Activated naive CD4-positive, alpha-beta T cell treated with anti-CD3 and anti-CD28 coated beads for 36 hours (primary cell): ENCODE measurements around the gene TPD52L1. TPM values are rescaled to one million over a fixed set of nuclear protein-coding genes. Genes with fewer than 3 reads are reported as not detected.

Experiments
- CTCF ChIA-PET: fragments of 350-600 bp; sonication (Branson Sonifier 250); formaldehyde crosslinking; loops from one replicate; lab custom pipeline; 2021; ENCODE audit warnings: antibody characterized with exemption; lab: Charles Lee
- DNase-seq: peaks from one replicate; pipeline ENCODE4 v3.0.0-alpha.2; 2020
- H3K27ac Mint-ChIP-seq: one replicate; pipeline ENCODE4 v1.8.0; 2021; ENCODE audit warnings: mild to moderate bottlenecking, mixed read lengths
- H3K27me3 Mint-ChIP-seq: one replicate; pipeline ENCODE4 v1.8.0; 2021; ENCODE audit warnings: low read depth, mixed read lengths
- H3K36me3 Mint-ChIP-seq: one replicate; pipeline ENCODE4 v1.8.0; 2021; ENCODE audit warnings: low read depth, mixed read lengths
- H3K4me1 Mint-ChIP-seq: one replicate; pipeline ENCODE4 v1.8.0; 2021; ENCODE audit warnings: low read depth, mixed read lengths
- H3K4me3 Mint-ChIP-seq: one replicate; pipeline ENCODE4 v1.8.0; 2021; ENCODE audit warnings: mild to moderate bottlenecking, moderate library complexity, mixed read lengths
- H3K9me3 Mint-ChIP-seq: one replicate; pipeline ENCODE4 v1.8.0; 2021; ENCODE audit warnings: mixed read lengths
- intact Hi-C: fragments of 100-400 bp; cut with micrococcal nuclease; formaldehyde crosslinking; loops from one replicate; pipeline ENCODE4 v1.15.1; 2023
- total RNA-seq, 2 experiments: library from RNA; stranded (reverse); gene quantifications; one replicate each; pipeline ENCODE4 v1.2.3, GENCODE V29; 2021

TPD52L1 gene
- total RNA-seq, 2 experiments from 2014 or later, result 5.6 to 5.7 TPM

- no peak overlapping the region for H3K4me3 Mint-ChIP-seq
- H3K27me3 Mint-ChIP-seq, result no peaks in the 10 kb centered on the region
- H3K4me1 Mint-ChIP-seq, result no peaks in the 10 kb centered on the region
- DNase-seq, result no peak
- no peak overlapping the region for H3K27ac Mint-ChIP-seq
- H3K9me3 Mint-ChIP-seq, result no peaks in the 10 kb centered on the region
- H3K36me3 Mint-ChIP-seq, result no peaks in the 10 kb centered on the region
- intact Hi-C loops, result no loop called here
- CTCF ChIA-PET, result no interaction called here
Observed at GRCh38 chr6:125254321-125254720, 100.7 kb downstream of the TPD52L1 start.

GRCh38 chr6:125255201-125255600 lies 101.6 kb downstream of the TPD52L1 start:
- Mint-ChIP-seq H3K4me1 (no peaks in the 10 kb centered on the region), H3K36me3 (peaks cover 1% of the 10 kb centered on the region), H3K27ac (no peak overlapping the region), H3K4me3 (no peak overlapping the region), H3K27me3 (no peaks in the 10 kb centered on the region), H3K9me3 (no peaks in the 10 kb centered on the region)
- CTCF ChIA-PET, result no interaction called here
- intact Hi-C loops, result no loop called here
- DNase-seq, result no peak

DNA sequence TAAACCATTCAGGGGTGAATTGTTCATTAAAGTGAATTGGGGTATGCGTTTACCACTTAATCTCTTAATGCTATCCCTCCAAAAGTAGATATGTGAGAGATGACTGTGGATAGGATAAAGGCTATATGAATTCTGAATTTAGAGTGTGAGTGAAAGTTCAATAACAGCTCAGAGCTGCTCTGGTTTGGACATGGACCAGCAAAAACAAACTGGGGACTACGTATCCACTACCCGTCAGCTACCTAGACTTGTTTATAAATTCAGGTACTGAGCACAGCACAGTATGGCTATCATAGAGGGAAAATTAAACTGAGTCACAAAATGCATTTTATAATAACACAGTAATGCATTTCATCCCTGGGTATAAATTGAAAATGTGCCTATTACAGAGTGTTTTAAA lies 103.8 kb downstream of the TPD52L1 start:
- CTCF ChIA-PET, result no interaction called here
- intact Hi-C loops, result no loop called here
- peaks cover 1% of the 10 kb centered on the region for H3K36me3 Mint-ChIP-seq

GRCh38 chr6:125258651-125259353 lies 105.2 kb downstream of the TPD52L1 start:
- H3K4me3 Mint-ChIP-seq, result no peak overlapping the region
- CTCF ChIA-PET, result no interaction called here
- H3K9me3 Mint-ChIP-seq, result no peaks in the 10 kb centered on the region
- H3K36me3 Mint-ChIP-seq, result peaks cover 1% of the 10 kb centered on the region
- intact Hi-C loops, result no loop called here
- no peak overlapping the region for H3K27ac Mint-ChIP-seq
- no peak for DNase-seq
- H3K27me3 Mint-ChIP-seq, result no peaks in the 10 kb centered on the region
- no peaks in the 10 kb centered on the region for H3K4me1 Mint-ChIP-seq

More for the DNA sequence above, 103.8 kb downstream of the TPD52L1 start:
- H3K27me3 Mint-ChIP-seq, result no peaks in the 10 kb centered on the region
- H3K4me1 Mint-ChIP-seq, result no peaks in the 10 kb centered on the region
- no peaks in the 10 kb centered on the region for H3K9me3 Mint-ChIP-seq
- H3K27ac Mint-ChIP-seq, result no peak overlapping the region
- DNase-seq, result no peak
- H3K4me3 Mint-ChIP-seq, result no peak overlapping the region

GRCh38 chr6:125259354-125259736 lies 105.8 kb downstream of the TPD52L1 start:
- CTCF ChIA-PET, result no interaction called here
- H3K27me3 Mint-ChIP-seq, result no peaks in the 10 kb centered on the region

DNA sequence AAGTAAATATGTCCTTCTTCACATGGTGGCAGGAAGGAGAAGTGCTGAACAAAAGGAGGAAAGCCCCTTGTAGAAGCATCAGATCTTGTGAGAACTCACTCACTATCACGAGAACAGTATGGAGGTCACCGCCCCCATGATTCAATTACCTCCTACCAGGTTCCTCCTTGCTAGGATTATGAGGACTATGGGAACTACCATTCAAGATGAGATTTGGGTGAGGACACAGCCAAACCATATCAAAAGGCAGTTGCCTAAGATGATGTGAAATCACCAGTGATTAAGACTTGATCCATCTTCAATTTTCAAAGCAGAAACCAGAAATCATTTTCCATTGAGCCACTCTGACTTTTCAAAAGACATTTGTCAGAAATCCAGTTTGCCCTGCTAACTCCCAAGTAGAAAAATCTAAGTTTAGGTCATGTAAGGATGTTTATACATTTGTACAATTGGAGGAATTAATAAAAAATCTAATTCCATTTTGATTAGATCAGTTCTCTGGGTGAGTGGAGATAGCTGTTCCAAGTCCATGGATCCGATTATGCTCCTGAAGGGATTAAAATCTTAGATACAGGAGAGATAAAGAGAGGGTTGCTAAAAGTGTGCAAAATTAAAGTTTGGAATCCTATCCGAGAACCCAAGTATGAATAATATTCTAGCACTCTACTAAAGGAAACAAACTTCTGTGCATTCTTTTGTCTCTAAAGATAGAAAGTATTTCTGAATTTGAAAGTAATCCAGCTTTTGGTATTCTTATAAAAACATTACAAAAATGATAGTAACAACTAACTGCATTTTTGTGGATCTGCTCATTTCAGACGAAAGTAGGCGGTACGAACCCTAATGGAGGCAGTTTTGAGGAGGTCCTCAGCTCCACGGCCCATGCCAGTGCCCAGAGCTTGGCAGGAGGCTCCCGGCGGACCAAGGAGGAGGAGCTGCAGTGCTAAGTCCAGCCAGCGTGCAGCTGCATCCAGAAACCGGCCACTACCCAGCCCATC lies 108.7 kb downstream of the TPD52L1 start:
- peaks cover 1% of the 10 kb centered on the region for H3K36me3 Mint-ChIP-seq
- H3K4me1 Mint-ChIP-seq, result no peaks in the 10 kb centered on the region
- CTCF ChIA-PET, result no interaction called here
- no peaks in the 10 kb centered on the region for H3K27me3 Mint-ChIP-seq
- no peak for DNase-seq
- H3K9me3 Mint-ChIP-seq, result no peaks in the 10 kb centered on the region
- intact Hi-C loops, result no loop called here
- no peak overlapping the region for H3K4me3 Mint-ChIP-seq
- no peak overlapping the region for H3K27ac Mint-ChIP-seq

More at GRCh38 chr6:125259354-125259736, 105.8 kb downstream of the TPD52L1 start:
- no peaks in the 10 kb centered on the region for H3K4me1 Mint-ChIP-seq
- H3K9me3 Mint-ChIP-seq, result no peaks in the 10 kb centered on the region
- H3K4me3 Mint-ChIP-seq, result no peak overlapping the region
- peaks cover 1% of the 10 kb centered on the region for H3K36me3 Mint-ChIP-seq
- intact Hi-C loops, result no loop called here
- DNase-seq, result no peak
- H3K27ac Mint-ChIP-seq, result no peak overlapping the region

GRCh38 chr6:125264476-125264875 lies 110.9 kb downstream of the TPD52L1 start:
- CTCF ChIA-PET, result no interaction called here
- H3K9me3 Mint-ChIP-seq, result no peaks in the 10 kb centered on the region
- no peaks in the 10 kb centered on the region for H3K4me1 Mint-ChIP-seq
- H3K4me3 Mint-ChIP-seq, result no peak overlapping the region
- H3K36me3 Mint-ChIP-seq, result peaks cover 1% of the 10 kb centered on the region
- intact Hi-C loops, result no loop called here
- no peak for DNase-seq
- H3K27ac Mint-ChIP-seq, result no peak overlapping the region
- H3K27me3 Mint-ChIP-seq, result no peaks in the 10 kb centered on the region

GRCh38 chr6:125267806-125268523 lies 114.4 kb downstream of the TPD52L1 start:
- DNase-seq, result no peak
- no peaks in the 10 kb centered on the region for H3K4me1 Mint-ChIP-seq
- CTCF ChIA-PET, result no interaction called here
- H3K36me3 Mint-ChIP-seq, result peaks cover 16% of the 10 kb centered on the region
- H3K9me3 Mint-ChIP-seq, result no peaks in the 10 kb centered on the region
- no peak overlapping the region for H3K27ac Mint-ChIP-seq
- no peaks in the 10 kb centered on the region for H3K27me3 Mint-ChIP-seq
- no peak overlapping the region for H3K4me3 Mint-ChIP-seq
- intact Hi-C loops, result no loop called here

- Mint-ChIP-seq H3K36me3 (peaks cover 23% of the 10 kb centered on the region), H3K4me1 (no peaks in the 10 kb centered on the region), H3K27me3 (no peaks in the 10 kb centered on the region), H3K27ac (no peak overlapping the region), H3K9me3 (no peaks in the 10 kb centered on the region), H3K4me3 (no peak overlapping the region)
- DNase-seq, result no peak
- CTCF ChIA-PET, result no interaction called here
- intact Hi-C loops, result no loop called here
Observed at GRCh38 chr6:125268765-125269164, 115.2 kb downstream of the TPD52L1 start.

DNA sequence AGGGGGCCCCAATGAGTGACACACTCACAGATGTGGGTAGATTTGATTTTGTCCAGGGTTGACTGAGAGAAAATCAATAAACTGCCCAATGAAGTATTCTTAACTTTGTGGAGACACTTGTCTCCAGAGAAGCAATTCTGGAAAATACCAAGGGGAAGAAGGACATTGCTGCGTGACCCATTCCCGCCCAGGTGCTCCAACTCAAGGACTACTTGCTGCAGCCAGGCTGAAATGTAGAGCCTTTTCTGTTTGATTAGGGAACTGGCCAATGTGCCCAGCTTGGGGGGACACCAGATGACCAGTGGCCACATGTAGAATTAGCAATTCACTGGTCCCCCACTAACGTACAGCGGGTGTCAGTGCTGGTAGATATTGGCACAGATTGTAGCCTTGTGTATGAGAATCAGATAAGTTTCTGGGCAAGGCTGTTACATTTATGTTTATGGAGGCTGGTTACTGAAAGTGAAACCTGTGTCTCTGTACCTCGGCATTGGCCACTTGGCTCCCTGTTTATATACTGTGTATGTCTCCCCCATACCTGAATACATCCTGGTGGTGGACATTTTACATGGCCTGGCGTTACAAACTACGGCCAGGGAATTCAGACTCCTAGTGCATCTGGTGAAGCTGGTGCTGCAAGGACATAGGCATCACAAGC lies 115.9 kb downstream of the TPD52L1 start:
- no peak overlapping the region for H3K27ac Mint-ChIP-seq
- intact Hi-C loops, result no loop called here
- H3K9me3 Mint-ChIP-seq, result no peaks in the 10 kb centered on the region
- DNase-seq, result no peak
- CTCF ChIA-PET, result no interaction called here
- H3K4me1 Mint-ChIP-seq, result no peaks in the 10 kb centered on the region
- no peak overlapping the region for H3K4me3 Mint-ChIP-seq
- H3K36me3 Mint-ChIP-seq, result peaks cover 28% of the 10 kb centered on the region
- H3K27me3 Mint-ChIP-seq, result no peaks in the 10 kb centered on the region

GRCh38 chr6:125270380-125270779 lies 116.8 kb downstream of the TPD52L1 start:
- Mint-ChIP-seq H3K9me3 (no peaks in the 10 kb centered on the region), H3K4me1 (no peaks in the 10 kb centered on the region), H3K36me3 (peaks cover 34% of the 10 kb centered on the region), H3K27me3 (no peaks in the 10 kb centered on the region), H3K27ac (no peak overlapping the region), H3K4me3 (no peak overlapping the region)
- CTCF ChIA-PET, result no interaction called here
- no peak for DNase-seq
- intact Hi-C loops, result no loop called here
